Lower lobe of right lung (tissue), 2 donors: ENCODE results near the gene RPRML. TPM values are rescaled to one million over a fixed set of nuclear protein-coding genes. Genes with fewer than 3 reads are reported as not detected.
"Not testable (repeated sequence)": the region's sequence is repeated elsewhere in the genome, so short reads cannot be mapped to it uniquely, and the experiment has no call there.

Experiments
- ATAC-seq, 2 donors: fragments of 200-7000 bp; cut with Tn5 transposase; one replicate each; pipeline ENCODE4 v1.9.1; 2020 to 2022; ENCODE audit warnings: mild to moderate bottlenecking in 2 of 2, moderate library complexity in 2 of 2
- DNase-seq: peaks from one replicate; pipeline ENCODE4 v3.0.0-alpha.2; 2020
- H3K27ac ChIP-seq: fragments of 200-600 bp; one replicate; pipeline ENCODE4 v1.8.0; 2022
- H3K27me3 ChIP-seq: fragments of 200-600 bp; one replicate; pipeline ENCODE4 v1.8.0; 2022; ENCODE audit warnings: low read depth
- H3K36me3 ChIP-seq: fragments of 200-600 bp; one replicate; pipeline ENCODE4 v1.8.0; 2022; ENCODE audit warnings: mild to moderate bottlenecking
- H3K4me1 ChIP-seq: fragments of 200-600 bp; one replicate; pipeline ENCODE4 v1.8.0; 2022
- H3K4me3 ChIP-seq: fragments of 200-600 bp; one replicate; pipeline ENCODE4 v1.8.0; 2022; ENCODE audit warnings: mild to moderate bottlenecking
- H3K9me3 ChIP-seq: fragments of 200-600 bp; one replicate; pipeline ENCODE4 v1.8.0; 2022
- intact Hi-C: fragments of 100-400 bp; cut with DNase I; formaldehyde crosslinking; loops from one replicate; pipeline ENCODE4 v1.11.0; 2022
- total RNA-seq: library from RNA; stranded (reverse); fragmentation: NEBNext Ultra II Directional; extraction: Animal tissue kit (Norgen Biotek cat#: 25700); gene quantifications from one replicate; pipeline ENCODE4 v1.2.1, GENCODE V29; 2021
- TF ChIP-seq, protein P1 (sequence below): fragments of 200-600 bp; IDR thresholded peaks from one replicate; pipeline ENCODE4 v1.8.0; 2022; ENCODE audit warnings: antibody characterized with exemption, mild to moderate bottlenecking
- donor health status: DM: no; HTN: yes; CAD: no; lungs with severe emphysema.

Gene RPRML
- total RNA-seq, 1 donor from 2014 or later: not detected

DNA sequence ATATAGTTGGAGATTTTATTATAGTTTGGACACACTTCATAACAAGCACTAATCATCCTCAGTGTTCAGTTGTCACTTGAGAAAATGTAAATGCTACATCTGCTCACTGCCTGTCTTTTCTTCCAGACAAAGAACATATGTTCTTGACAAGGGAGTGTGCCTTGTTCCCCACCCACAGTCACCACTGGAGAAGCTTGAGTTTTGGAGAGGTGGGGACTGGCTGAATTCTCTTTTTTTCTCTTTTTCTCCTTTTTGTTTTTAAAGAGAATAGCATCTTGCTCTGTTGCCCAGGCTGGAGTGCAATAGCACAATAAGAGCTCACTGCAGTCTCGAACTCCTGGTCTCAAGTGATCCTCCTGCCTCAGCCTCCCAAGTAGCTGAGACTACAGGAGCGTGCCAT is 15.5 kb downstream of the RPRML start:
- DNase-seq (no peak), ATAC-seq (no peak)
- Histone ChIP-seq H3K4me1 (no peaks in the 10 kb centered on the region), H3K27me3 (no peaks in the 10 kb centered on the region), H3K9me3 (no peaks in the 10 kb centered on the region), H3K36me3 (no peaks in the 10 kb centered on the region), H3K27ac (no peak overlapping the region), H3K4me3 (no peak overlapping the region)
- TF ChIP-seq, protein P1, sequence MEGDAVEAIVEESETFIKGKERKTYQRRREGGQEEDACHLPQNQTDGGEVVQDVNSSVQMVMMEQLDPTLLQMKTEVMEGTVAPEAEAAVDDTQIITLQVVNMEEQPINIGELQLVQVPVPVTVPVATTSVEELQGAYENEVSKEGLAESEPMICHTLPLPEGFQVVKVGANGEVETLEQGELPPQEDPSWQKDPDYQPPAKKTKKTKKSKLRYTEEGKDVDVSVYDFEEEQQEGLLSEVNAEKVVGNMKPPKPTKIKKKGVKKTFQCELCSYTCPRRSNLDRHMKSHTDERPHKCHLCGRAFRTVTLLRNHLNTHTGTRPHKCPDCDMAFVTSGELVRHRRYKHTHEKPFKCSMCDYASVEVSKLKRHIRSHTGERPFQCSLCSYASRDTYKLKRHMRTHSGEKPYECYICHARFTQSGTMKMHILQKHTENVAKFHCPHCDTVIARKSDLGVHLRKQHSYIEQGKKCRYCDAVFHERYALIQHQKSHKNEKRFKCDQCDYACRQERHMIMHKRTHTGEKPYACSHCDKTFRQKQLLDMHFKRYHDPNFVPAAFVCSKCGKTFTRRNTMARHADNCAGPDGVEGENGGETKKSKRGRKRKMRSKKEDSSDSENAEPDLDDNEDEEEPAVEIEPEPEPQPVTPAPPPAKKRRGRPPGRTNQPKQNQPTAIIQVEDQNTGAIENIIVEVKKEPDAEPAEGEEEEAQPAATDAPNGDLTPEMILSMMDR: no peak
- intact Hi-C loops: no loop called here

DNA sequence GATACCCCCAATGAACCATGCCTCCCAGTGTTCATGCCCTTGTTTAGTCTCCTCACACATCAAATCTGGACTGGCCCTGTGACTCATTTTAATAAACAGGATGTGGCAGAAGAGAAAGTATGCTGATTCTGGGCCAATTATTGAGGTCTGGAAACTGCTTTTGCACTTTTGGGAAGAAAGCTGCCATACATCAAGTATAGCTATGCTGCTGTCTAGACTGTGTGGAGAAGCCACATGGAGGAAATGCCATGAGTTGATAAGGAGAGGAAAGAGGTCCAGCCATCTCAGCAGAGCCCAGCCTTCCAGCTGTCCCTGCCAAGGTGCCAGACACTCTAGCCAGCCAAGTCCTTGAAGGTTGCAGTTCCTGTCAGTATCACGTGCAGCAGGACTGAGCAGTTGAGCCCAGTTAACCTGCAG is 16.7 kb downstream of the RPRML start:
- intact Hi-C loops: no loop called here
- H3K4me3 ChIP-seq: no peak overlapping the region
- no peak for ATAC-seq
- H3K27ac ChIP-seq: no peak overlapping the region
- H3K36me3 ChIP-seq: no peaks in the 10 kb centered on the region
- no peaks in the 10 kb centered on the region for H3K27me3 ChIP-seq
- TF ChIP-seq, protein P1: no peak
- H3K9me3 ChIP-seq: no peaks in the 10 kb centered on the region
- H3K4me1 ChIP-seq: no peaks in the 10 kb centered on the region
- DNase-seq: no peak

DNA sequence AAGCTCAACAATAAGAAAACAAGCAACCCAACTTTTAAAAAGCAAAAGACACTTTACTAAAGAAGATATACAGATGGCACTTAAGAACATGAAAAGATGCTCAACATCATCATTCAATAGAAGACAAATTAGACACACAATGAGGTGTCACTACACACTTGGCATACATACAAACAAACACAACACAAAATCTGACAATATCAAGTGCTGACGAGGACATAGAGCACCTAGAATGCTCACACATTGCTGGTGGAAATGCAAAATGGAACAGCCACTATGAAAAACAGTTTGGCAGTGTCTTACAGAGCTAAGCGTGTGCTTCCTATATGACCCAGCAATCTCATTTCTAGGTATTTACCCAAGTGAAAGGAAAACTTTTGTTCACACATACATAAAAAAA is 18.9 kb downstream of the RPRML start:
- DNase-seq: no peak
- no peaks in the 10 kb centered on the region for H3K36me3 ChIP-seq
- H3K27me3 ChIP-seq: no peaks in the 10 kb centered on the region
- H3K27ac ChIP-seq: no peak overlapping the region
- intact Hi-C loops: no loop called here
- ATAC-seq: no peak
- no peaks in the 10 kb centered on the region for H3K9me3 ChIP-seq
- H3K4me1 ChIP-seq: no peaks in the 10 kb centered on the region
- TF ChIP-seq, protein P1: no peak
- no peak overlapping the region for H3K4me3 ChIP-seq

DNA sequence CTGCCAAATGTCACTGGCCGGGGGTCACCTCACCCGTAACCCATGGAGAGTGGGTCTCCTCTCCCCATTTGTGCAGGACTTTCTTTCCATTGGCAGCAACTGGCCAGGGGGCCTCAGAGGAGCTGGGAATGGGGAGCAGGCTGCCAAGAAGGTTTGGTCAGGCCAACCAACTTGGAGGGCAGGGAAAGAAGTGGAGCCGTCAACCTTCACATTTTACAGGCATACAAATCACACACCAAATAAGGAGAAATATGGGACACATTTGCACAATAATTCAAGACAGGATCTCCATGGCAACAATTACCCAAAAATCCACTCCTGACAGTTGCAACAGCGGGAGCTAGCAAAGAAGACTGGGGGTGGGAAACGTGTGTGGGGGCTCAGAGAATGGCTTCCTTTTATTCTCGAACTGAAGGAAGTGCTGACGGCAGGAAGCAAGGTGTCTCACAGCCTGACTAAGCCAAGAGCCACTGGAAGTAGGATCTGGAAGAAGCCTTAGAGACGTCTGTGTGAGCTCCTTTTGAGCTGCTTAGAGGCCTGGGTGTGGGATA is 20.9 kb downstream of the RPRML start:
- intact Hi-C loops: no loop called here
- TF ChIP-seq, protein P1: no peak

DNA sequence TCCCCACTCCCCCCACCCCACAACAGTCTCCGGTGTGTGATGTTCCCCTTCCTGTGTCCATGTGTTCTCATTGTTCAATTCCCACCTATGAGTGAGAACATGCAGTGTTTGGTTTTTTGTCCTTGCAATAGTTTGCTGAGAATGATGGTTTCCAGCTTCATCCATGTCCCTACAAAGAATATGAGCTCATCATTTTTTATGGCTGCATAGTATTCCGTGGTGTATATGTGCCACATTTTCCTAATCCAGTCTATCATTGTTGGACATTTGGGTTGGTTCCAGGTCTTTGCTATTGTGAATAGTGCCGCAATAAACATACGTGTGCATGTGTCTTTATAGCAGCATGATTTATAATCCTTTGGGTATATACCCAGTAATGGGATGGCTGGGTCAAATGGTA is 25.9 kb downstream of the RPRML start:
- H3K27ac ChIP-seq, H3K27me3 ChIP-seq, H3K9me3 ChIP-seq, DNase-seq, intact Hi-C loops, H3K36me3 ChIP-seq, H3K4me3 ChIP-seq, H3K4me1 ChIP-seq, ATAC-seq: not testable (repeated sequence)

More for the DNA sequence above, 20.9 kb downstream of the RPRML start:
- no peaks in the 10 kb centered on the region for H3K36me3 ChIP-seq
- no peaks in the 10 kb centered on the region for H3K9me3 ChIP-seq
- DNase-seq: no peak
- no peaks in the 10 kb centered on the region for H3K27me3 ChIP-seq
- H3K4me3 ChIP-seq: no peak overlapping the region
- H3K27ac ChIP-seq: no peak overlapping the region
- no peak for ATAC-seq
- no peaks in the 10 kb centered on the region for H3K4me1 ChIP-seq

DNA sequence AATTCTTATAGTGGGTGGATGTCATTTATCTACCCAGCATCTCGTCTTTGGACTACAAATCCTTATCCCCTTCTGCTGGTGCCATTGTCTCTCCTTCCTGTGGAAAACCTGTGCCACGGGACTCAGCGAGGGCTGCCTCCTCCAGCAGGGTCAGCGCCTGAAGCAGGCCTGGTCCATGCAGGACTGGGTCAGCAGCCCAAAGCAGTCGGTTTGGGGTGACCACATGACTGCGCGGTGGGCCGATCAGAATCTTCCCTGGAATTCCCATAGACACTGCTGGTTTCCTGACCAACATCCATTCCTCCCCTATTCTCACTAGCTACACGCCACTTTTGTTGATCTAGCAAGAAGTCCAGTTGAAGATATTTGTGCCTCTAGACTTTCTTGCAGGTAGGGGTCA is 26.9 kb downstream of the RPRML start:
- no peak for DNase-seq
- no peaks in the 10 kb centered on the region for H3K27me3 ChIP-seq
- H3K36me3 ChIP-seq: peaks cover 7% of the 10 kb centered on the region
- intact Hi-C loops: no loop called here
- H3K27ac ChIP-seq: no peak overlapping the region
- TF ChIP-seq, protein P1: no peak
- H3K4me1 ChIP-seq: no peaks in the 10 kb centered on the region
- no peak for ATAC-seq
- H3K4me3 ChIP-seq: no peak overlapping the region
- H3K9me3 ChIP-seq: no peaks in the 10 kb centered on the region
